Esophagus squamous epithelium (tissue), 4 donors: ENCODE results near the gene RAMAC.

ENCODE experiments used
- POLR2A ChIP-seq, 4 donors: fragments of 450-650 bp; IDR thresholded peaks; one replicate each; pipeline ENCODE4 v1.6.1; 2017; ENCODE audit warnings: antibody characterized with exemption in 4 of 4, mild to moderate bottlenecking in 4 of 4, moderate library complexity in 3 of 4
- TF ChIP-seq, protein P1 (sequence below), 6 experiments: fragments of 450-650 bp in 4 of 6; fragments of 200-600 bp in 2 of 6; sonication (generic) in 2 of 6; IDR thresholded peaks; one replicate each; pipeline ENCODE4 v1.5.1; 2016 to 2019; ENCODE audit warnings: antibody characterized with exemption in 6 of 6, mild to moderate bottlenecking in 4 of 6, moderate library complexity in 4 of 6

GRCh38 chr15:82942691-82943090 lies 43.3 kb upstream of the RAMAC start:
- TF ChIP-seq, protein P1, sequence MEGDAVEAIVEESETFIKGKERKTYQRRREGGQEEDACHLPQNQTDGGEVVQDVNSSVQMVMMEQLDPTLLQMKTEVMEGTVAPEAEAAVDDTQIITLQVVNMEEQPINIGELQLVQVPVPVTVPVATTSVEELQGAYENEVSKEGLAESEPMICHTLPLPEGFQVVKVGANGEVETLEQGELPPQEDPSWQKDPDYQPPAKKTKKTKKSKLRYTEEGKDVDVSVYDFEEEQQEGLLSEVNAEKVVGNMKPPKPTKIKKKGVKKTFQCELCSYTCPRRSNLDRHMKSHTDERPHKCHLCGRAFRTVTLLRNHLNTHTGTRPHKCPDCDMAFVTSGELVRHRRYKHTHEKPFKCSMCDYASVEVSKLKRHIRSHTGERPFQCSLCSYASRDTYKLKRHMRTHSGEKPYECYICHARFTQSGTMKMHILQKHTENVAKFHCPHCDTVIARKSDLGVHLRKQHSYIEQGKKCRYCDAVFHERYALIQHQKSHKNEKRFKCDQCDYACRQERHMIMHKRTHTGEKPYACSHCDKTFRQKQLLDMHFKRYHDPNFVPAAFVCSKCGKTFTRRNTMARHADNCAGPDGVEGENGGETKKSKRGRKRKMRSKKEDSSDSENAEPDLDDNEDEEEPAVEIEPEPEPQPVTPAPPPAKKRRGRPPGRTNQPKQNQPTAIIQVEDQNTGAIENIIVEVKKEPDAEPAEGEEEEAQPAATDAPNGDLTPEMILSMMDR (IDR thresholded peaks at IDR 0.05) = no peak
- no peak for TF ChIP-seq POLR2A (IDR thresholded peaks at IDR 0.05)
